Neural cell (in vitro differentiated cells): ENCODE data around the gene IRF9. TPM values are rescaled to one million over a fixed set of nuclear protein-coding genes. Genes with fewer than 3 reads are reported as not detected.

Experiments used
- H2AFZ ChIP-seq: fragments of 200-600, 300-800 bp; sonication (generic), shearing (Covaris generic); 2 replicates; pipeline ENCODE4 v1.6.0; 2014; ENCODE audit warnings: low read depth, mild to moderate bottlenecking, antibody characterized with exemption, low read length, moderate library complexity
- H3F3A ChIP-seq: fragments of 200-600 bp; shearing (Covaris generic); 2 replicates; pipeline ENCODE4 v1.6.1; 2016; ENCODE audit warnings: mild to moderate bottlenecking, moderate library complexity, mixed read lengths, antibody characterized with exemption, low read length; ENCODE audit not compliant: insufficient read depth, poor library complexity, severe bottlenecking
- H3K27ac ChIP-seq: fragments of 200-600, 300-800 bp; sonication (generic), shearing (Covaris generic); 2 replicates; pipeline ENCODE4 v1.5.1; 2014; ENCODE audit warnings: mild to moderate bottlenecking, low read length, moderate library complexity
- H3K27me3 ChIP-seq: fragments of 300-800, 200-600 bp; sonication (generic), shearing (Covaris generic); 2 replicates; pipeline ENCODE4 v1.6.0; 2014; ENCODE audit warnings: mild to moderate bottlenecking, low read depth, low read length, moderate library complexity; ENCODE audit not compliant: insufficient read depth
- H3K36me3 ChIP-seq: fragments of 300-800, 200-600 bp; sonication (generic), shearing (Covaris generic); 2 replicates; pipeline ENCODE4 v1.5.1; 2014; ENCODE audit warnings: mild to moderate bottlenecking, antibody characterized with exemption, low read length, moderate library complexity; ENCODE audit not compliant: insufficient read depth
- H3K4me2 ChIP-seq: fragments of 300-800, 200-600 bp; sonication (generic), shearing (Covaris generic); 2 replicates; pipeline ENCODE4 v1.6.0; 2014; ENCODE audit warnings: mild to moderate bottlenecking, low read length
- H3K4me3 ChIP-seq: fragments of 300-800, 200-600 bp; sonication (generic), shearing (Covaris generic); 2 replicates; pipeline ENCODE4 v1.5.1; 2014; ENCODE audit warnings: mild to moderate bottlenecking, low read length, moderate library complexity
- H3K79me2 ChIP-seq: fragments of 200-600 bp; shearing (Covaris generic); replicated peaks from 2 replicates; pipeline ENCODE4 v1.6.0; 2014; ENCODE audit warnings: mild to moderate bottlenecking, low read length, moderate library complexity; ENCODE audit not compliant: insufficient read depth
- H3K9ac ChIP-seq: fragments of 300-800, 200-600 bp; sonication (generic), shearing (Covaris generic); 2 replicates; pipeline ENCODE4 v1.6.1; 2016; ENCODE audit warnings: mild to moderate bottlenecking, low read length, mixed read lengths
- H3K9me2 ChIP-seq: fragments of 200-600 bp; shearing (Covaris generic); 2 replicates; pipeline ENCODE4 v1.6.1; 2016; ENCODE audit warnings: mild to moderate bottlenecking, low read length, mixed read lengths; ENCODE audit not compliant: insufficient read depth
- H3K9me3 ChIP-seq: fragments of 200-600, 300-800 bp; sonication (generic), shearing (Covaris generic); 2 replicates; pipeline ENCODE4 v1.6.1; 2016; ENCODE audit warnings: mild to moderate bottlenecking, mixed run types, low read length, moderate library complexity, mixed read lengths
- H4K20me1 ChIP-seq: fragments of 200-600 bp; shearing (Covaris generic); 2 replicates; pipeline ENCODE4 v1.6.1; 2016; ENCODE audit warnings: mild to moderate bottlenecking, mixed run types; ENCODE audit not compliant: insufficient read depth
- EP300 ChIP-seq: fragments of 450-650 bp; conservative IDR thresholded peaks from 2 replicates; pipeline ENCODE4 v1.6.1; 2014; ENCODE audit warnings: antibody characterized with exemption, mild to moderate bottlenecking, moderate library complexity; ENCODE audit not compliant: poor library complexity, severe bottlenecking
- MXI1 ChIP-seq: fragments of 450-650 bp; conservative IDR thresholded peaks from 2 replicates; pipeline ENCODE4 v1.6.1; 2014; ENCODE audit warnings: antibody characterized with exemption, mild to moderate bottlenecking; ENCODE audit not compliant: poor library complexity, severe bottlenecking
- RAD21 ChIP-seq: fragments of 450-650 bp; conservative IDR thresholded peaks from 2 replicates; pipeline ENCODE4 v1.6.1; 2014; ENCODE audit warnings: antibody characterized with exemption, mild to moderate bottlenecking, moderate library complexity
- TAF1 ChIP-seq: IDR thresholded peaks from 2 replicates; pipeline ENCODE4 v1.6.1; 2012; ENCODE audit warnings: low read depth
- polyA plus RNA-seq: library from polyadenylated mRNA; depleted of rRNA; stranded (reverse); fragments of >200 nt; gene quantifications from 2 replicates; pipeline ENCODE4 v1.2.3, GENCODE V29; 2014
- TF ChIP-seq, protein P1 (sequence below): IDR thresholded peaks from 2 replicates; pipeline ENCODE4 v1.6.1; 2012; ENCODE audit warnings: borderline replicate concordance

The IRF9 gene
- polyA plus RNA-seq, 1 donor from 2014 or later, result 19.6 TPM

DNA sequence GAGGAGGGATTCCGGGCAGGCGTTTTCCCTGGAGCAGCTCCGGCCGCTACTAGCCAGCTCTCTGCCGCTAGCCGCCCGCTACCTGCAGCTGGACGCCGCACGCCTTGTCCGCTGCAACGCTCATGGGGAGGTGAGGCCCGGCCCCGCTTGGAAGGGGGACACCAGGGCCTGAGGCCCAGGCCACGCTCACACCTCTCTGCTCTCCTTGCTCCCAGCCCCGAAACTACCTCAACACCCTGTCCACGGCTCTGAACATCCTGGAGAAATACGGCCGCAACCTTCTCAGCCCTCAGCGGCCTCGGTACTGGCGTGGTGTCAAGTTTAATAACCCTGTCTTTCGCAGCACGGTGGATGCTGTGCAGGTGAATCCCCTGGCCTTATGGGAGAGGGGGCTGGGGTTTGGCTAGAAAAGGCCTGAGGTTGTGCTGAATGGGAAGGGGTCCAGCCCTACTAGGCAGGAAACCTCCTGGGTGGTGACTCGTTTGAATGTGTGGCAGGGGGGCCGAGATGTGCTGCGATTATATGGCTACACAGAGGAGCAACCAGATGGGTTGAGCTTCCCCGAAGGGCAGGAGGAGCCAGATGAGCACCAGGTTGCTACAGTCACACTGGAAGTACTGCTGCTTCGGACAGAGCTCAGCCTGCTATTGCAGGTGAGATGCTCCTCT lies 13.2 kb upstream of the IRF9 start:
- Histone ChIP-seq H2AFZ (no peak overlapping the region), H3K9me3 (no peaks in the 10 kb centered on the region), H4K20me1 (no peaks in the 10 kb centered on the region), H3K27me3 (no peaks in the 10 kb centered on the region), H3K9ac (peak overlapping the region; percentile 79), H3K4me3 (peak overlapping the region; percentile 97), H3K79me2 (peaks cover 9% of the 10 kb centered on the region), H3K36me3 (no peaks in the 10 kb centered on the region), H3K9me2 (no peaks in the 10 kb centered on the region), H3K4me2 (peak overlapping the region; percentile 76), H3F3A (no peaks in the 10 kb centered on the region), H3K27ac (peak overlapping the region; percentile 79)
- TF ChIP-seq TAF1, result peak; percentile 32
- TF ChIP-seq, protein P1, sequence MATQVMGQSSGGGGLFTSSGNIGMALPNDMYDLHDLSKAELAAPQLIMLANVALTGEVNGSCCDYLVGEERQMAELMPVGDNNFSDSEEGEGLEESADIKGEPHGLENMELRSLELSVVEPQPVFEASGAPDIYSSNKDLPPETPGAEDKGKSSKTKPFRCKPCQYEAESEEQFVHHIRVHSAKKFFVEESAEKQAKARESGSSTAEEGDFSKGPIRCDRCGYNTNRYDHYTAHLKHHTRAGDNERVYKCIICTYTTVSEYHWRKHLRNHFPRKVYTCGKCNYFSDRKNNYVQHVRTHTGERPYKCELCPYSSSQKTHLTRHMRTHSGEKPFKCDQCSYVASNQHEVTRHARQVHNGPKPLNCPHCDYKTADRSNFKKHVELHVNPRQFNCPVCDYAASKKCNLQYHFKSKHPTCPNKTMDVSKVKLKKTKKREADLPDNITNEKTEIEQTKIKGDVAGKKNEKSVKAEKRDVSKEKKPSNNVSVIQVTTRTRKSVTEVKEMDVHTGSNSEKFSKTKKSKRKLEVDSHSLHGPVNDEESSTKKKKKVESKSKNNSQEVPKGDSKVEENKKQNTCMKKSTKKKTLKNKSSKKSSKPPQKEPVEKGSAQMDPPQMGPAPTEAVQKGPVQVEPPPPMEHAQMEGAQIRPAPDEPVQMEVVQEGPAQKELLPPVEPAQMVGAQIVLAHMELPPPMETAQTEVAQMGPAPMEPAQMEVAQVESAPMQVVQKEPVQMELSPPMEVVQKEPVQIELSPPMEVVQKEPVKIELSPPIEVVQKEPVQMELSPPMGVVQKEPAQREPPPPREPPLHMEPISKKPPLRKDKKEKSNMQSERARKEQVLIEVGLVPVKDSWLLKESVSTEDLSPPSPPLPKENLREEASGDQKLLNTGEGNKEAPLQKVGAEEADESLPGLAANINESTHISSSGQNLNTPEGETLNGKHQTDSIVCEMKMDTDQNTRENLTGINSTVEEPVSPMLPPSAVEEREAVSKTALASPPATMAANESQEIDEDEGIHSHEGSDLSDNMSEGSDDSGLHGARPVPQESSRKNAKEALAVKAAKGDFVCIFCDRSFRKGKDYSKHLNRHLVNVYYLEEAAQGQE, result no peak

DNA sequence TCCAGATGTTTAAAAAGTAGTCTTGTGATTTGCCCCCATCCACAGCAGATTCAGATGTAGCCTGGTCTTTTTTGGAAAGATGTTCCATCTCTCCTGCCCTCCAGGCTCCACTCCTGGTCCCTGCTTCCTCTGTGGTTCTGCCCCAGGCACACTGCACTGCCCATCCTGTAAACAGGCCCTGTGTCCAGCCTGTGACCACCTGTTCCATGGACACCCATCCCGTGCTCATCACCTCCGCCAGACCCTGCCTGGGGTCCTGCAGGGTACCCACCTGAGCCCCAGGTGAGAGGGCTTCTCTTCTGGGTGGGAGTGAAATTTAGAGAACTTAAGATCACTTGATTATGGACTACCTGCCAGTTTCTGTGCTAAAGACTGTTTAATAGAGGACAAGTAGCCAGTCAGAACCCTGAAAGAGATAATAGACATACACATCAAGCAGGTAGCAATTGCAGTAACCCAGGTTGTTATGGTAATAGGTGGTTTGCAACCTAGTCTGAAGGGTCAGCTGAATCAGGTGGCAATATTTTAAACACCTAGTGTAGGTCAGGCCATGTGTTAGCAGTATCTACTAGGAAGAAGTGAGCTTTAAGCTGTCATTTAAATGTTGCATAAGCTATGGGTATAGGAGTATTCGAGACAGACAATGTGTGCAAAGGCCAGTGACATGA lies 11.6 kb upstream of the IRF9 start:
- no peaks in the 10 kb centered on the region for H3K9me2 ChIP-seq
- no peak overlapping the region for H3K4me2 ChIP-seq
- H2AFZ ChIP-seq, result no peak overlapping the region
- TF ChIP-seq RAD21, result no peak
- TF ChIP-seq EP300, result no peak
- TF ChIP-seq TAF1, result no peak
- TF ChIP-seq, protein P1, result no peak
- TF ChIP-seq MXI1, result no peak
- no peak overlapping the region for H3K9ac ChIP-seq
- peaks cover 9% of the 10 kb centered on the region for H3K79me2 ChIP-seq
- H3F3A ChIP-seq, result no peaks in the 10 kb centered on the region
- H3K27ac ChIP-seq, result no peak overlapping the region
- H3K36me3 ChIP-seq, result no peaks in the 10 kb centered on the region
- no peaks in the 10 kb centered on the region for H3K27me3 ChIP-seq
- H4K20me1 ChIP-seq, result no peaks in the 10 kb centered on the region
- no peaks in the 10 kb centered on the region for H3K9me3 ChIP-seq
- no peak overlapping the region for H3K4me3 ChIP-seq
